Measurements from ENCODE around the gene KLK4.

Gene KLK4

GRCh38 chr19:50878851-50879250 lies 32.3 kb downstream of the KLK4 start:
- DNase-seq (ENCODE audit: low read depth) = no peak

GRCh38 chr19:50877338-50877737 lies 33.9 kb downstream of the KLK4 start:
- DNase-seq (ENCODE audit: low read depth) = no peak

- DNase-seq (ENCODE audit: low read depth) = no peak
These were observed 34.7 kb downstream of the KLK4 start for GRCh38 chr19:50876456-50876855.

- DNase-seq (ENCODE audit: low read depth) = no peak
These were observed 35.3 kb downstream of the KLK4 start for GRCh38 chr19:50875795-50876422.

GRCh38 chr19:50874211-50874610 lies 37.0 kb downstream of the KLK4 start:
- DNase-seq (ENCODE audit: low read depth) = no peak

- no peak for DNase-seq (ENCODE audit: low read depth)
These were observed 38.1 kb downstream of the KLK4 start, which contains the start of gene KLK2 for GRCh38 chr19:50873056-50873455. TSS of gene KLK2 (plus strand) at chr19:50873439. CDS start at chr19:50873474, 35 bp downstream.

GRCh38 chr19:50870417-50871089 lies 40.6 kb downstream of the KLK4 start:
- no peak for DNase-seq (ENCODE audit: low read depth)

GRCh38 chr19:50869479-50869878 lies 41.7 kb downstream of the KLK4 start:
- no peak for DNase-seq (ENCODE audit: low read depth)

GRCh38 chr19:50861496-50862286 lies 49.5 kb downstream of the KLK4 start:
- DNase-seq (ENCODE audit: low read depth) = no peak

- DNase-seq (ENCODE audit: low read depth) = no peak
These were observed 50.2 kb downstream of the KLK4 start for GRCh38 chr19:50861010-50861409.

- DNase-seq (ENCODE audit: low read depth) = no peak
These were observed 51.3 kb downstream of the KLK4 start for GRCh38 chr19:50859849-50860248.

- DNase-seq (ENCODE audit: low read depth) = no peak
These were observed 52.3 kb downstream of the KLK4 start for GRCh38 chr19:50858886-50859285.

GRCh38 chr19:50857366-50857765 lies 53.8 kb downstream of the KLK4 start:
- no peak for DNase-seq (ENCODE audit: low read depth)

All from activated T-helper 9 cell treated with anti-CD3 and anti-CD28 coated beads, Interleukin-2, amount 50 U/mL, for 16 hours (primary cell).